ENCODE measurements around the gene TMEM140.
"Not testable (repeated sequence)": the region's sequence is repeated elsewhere in the genome, so short reads cannot be mapped to it uniquely, and the experiment has no call there.

The TMEM140 gene

GRCh38 chr7:135159359-135160085 lies 11.7 kb downstream of the TMEM140 start:
- FAIRE-seq: no peak

- FAIRE-seq: no peak
These were observed 12.4 kb downstream of the TMEM140 start for GRCh38 chr7:135160098-135160857.

GRCh38 chr7:135160858-135161653 lies 13.2 kb downstream of the TMEM140 start:
- no peak for FAIRE-seq

GRCh38 chr7:135161669-135162068 lies 13.8 kb downstream of the TMEM140 start:
- no peak for FAIRE-seq

GRCh38 chr7:135162382-135163001 lies 14.6 kb downstream of the TMEM140 start:
- FAIRE-seq: no peak

- FAIRE-seq: no peak
These were observed 16.6 kb downstream of the TMEM140 start for GRCh38 chr7:135164357-135165061.

- no peak for FAIRE-seq
These were observed 18.0 kb downstream of the TMEM140 start for GRCh38 chr7:135165862-135166261.

GRCh38 chr7:135166338-135166990 lies 18.6 kb downstream of the TMEM140 start:
- no peak for FAIRE-seq

- no peak for FAIRE-seq
These were observed 19.6 kb downstream of the TMEM140 start for GRCh38 chr7:135167365-135167917.

GRCh38 chr7:135168001-135168400 lies 20.1 kb downstream of the TMEM140 start:
- FAIRE-seq: no peak

GRCh38 chr7:135168489-135169140 lies 20.7 kb downstream of the TMEM140 start:
- no peak for FAIRE-seq

GRCh38 chr7:135169141-135169963 lies 21.5 kb downstream of the TMEM140 start:
- FAIRE-seq: peak; percentile 23

- FAIRE-seq: no peak
These were observed 22.0 kb downstream of the TMEM140 start for GRCh38 chr7:135169964-135170273.

GRCh38 chr7:135170274-135170997 lies 22.6 kb downstream of the TMEM140 start, which contains the start of gene CYREN:
CYREN (minus strand) TSS chr7:135170707; CDS start chr7:135168922, 1,785 bp downstream.
- FAIRE-seq: no peak

- FAIRE-seq: not testable (repeated sequence)
These were observed 23.2 kb downstream of the TMEM140 start for GRCh38 chr7:135170998-135171481.

GRCh38 chr7:135171581-135172291 lies 23.9 kb downstream of the TMEM140 start:
- not testable (repeated sequence) for FAIRE-seq

- FAIRE-seq: not testable (repeated sequence)
These were observed 26.0 kb downstream of the TMEM140 start for GRCh38 chr7:135173916-135174315.

GRCh38 chr7:135174941-135175340 lies 27.1 kb downstream of the TMEM140 start:
- no peak for FAIRE-seq
